Measurements from ENCODE around the gene CDH4. TPM values are rescaled to one million over a fixed set of nuclear protein-coding genes. Genes with fewer than 3 reads are reported as not detected.
A peak's percentile ranks its signal among the peaks of the same experiment; 100 is the strongest.
"Not testable (repeated sequence)": the region's sequence is repeated elsewhere in the genome, so short reads cannot be mapped to it uniquely, and the experiment has no call there.

The CDH4 gene
- total RNA-seq, 1 donor from 2014 or later = 12.1 TPM

GRCh38 chr20:61978491-61978890 lies 726.4 kb downstream of the CDH4 start:
- no peak for TF ChIP-seq CTCF (IDR thresholded peaks at IDR 0.05; ENCODE audit: insufficient read depth, low read length, severe bottlenecking)
- peaks cover 9% of the 10 kb centered on the region for H3K36me3 ChIP-seq (ENCODE audit: control insufficient read depth, insufficient read depth, low read length)
- H3K27me3 ChIP-seq (ENCODE audit: control insufficient read depth, insufficient read depth, low read length) = no peaks in the 10 kb centered on the region
- no peak for DNase-seq (ENCODE audit: low read depth)
- no peak overlapping the region for H3K4me3 ChIP-seq (ENCODE audit: low read depth, low read length)
- no peak for FAIRE-seq

GRCh38 chr20:61979090-61979489 lies 727.0 kb downstream of the CDH4 start:
- FAIRE-seq = no peak
- Histone ChIP-seq H3K4me3 (ENCODE audit: low read depth, low read length) (no peak overlapping the region), H3K27me3 (ENCODE audit: control insufficient read depth, insufficient read depth, low read length) (no peaks in the 10 kb centered on the region), H3K36me3 (ENCODE audit: control insufficient read depth, insufficient read depth, low read length) (peaks cover 6% of the 10 kb centered on the region)
- DNase-seq (ENCODE audit: low read depth) = no peak
- no peak for TF ChIP-seq CTCF (IDR thresholded peaks at IDR 0.05; ENCODE audit: insufficient read depth, low read length, severe bottlenecking)

GRCh38 chr20:61979701-61980635 lies 727.9 kb downstream of the CDH4 start:
- no peak for TF ChIP-seq CTCF (IDR thresholded peaks at IDR 0.05; ENCODE audit: insufficient read depth, low read length, severe bottlenecking)
- H3K36me3 ChIP-seq (ENCODE audit: control insufficient read depth, insufficient read depth, low read length) = peaks cover 6% of the 10 kb centered on the region
- DNase-seq (ENCODE audit: low read depth) = no peak
- no peaks in the 10 kb centered on the region for H3K27me3 ChIP-seq (ENCODE audit: control insufficient read depth, insufficient read depth, low read length)
- no peak for FAIRE-seq
- H3K4me3 ChIP-seq (ENCODE audit: low read depth, low read length) = no peak overlapping the region

GRCh38 chr20:61980647-61981583 lies 728.9 kb downstream of the CDH4 start:
- FAIRE-seq (no peak), DNase-seq (ENCODE audit: low read depth) (no peak)
- Histone ChIP-seq H3K27me3 (ENCODE audit: control insufficient read depth, insufficient read depth, low read length) (no peaks in the 10 kb centered on the region), H3K36me3 (ENCODE audit: control insufficient read depth, insufficient read depth, low read length) (peaks cover 8% of the 10 kb centered on the region), H3K4me3 (ENCODE audit: low read depth, low read length) (no peak overlapping the region)
- TF ChIP-seq CTCF (IDR thresholded peaks at IDR 0.05; ENCODE audit: insufficient read depth, low read length, severe bottlenecking) = peak; percentile 33

GRCh38 chr20:61981691-61982090 lies 729.6 kb downstream of the CDH4 start:
- not testable (repeated sequence) for H3K27me3 ChIP-seq (ENCODE audit: control insufficient read depth, insufficient read depth, low read length); DNase-seq (ENCODE audit: low read depth); H3K4me3 ChIP-seq (ENCODE audit: low read depth, low read length); H3K36me3 ChIP-seq (ENCODE audit: control insufficient read depth, insufficient read depth, low read length)
- FAIRE-seq = peak; percentile 99
